ENCODE results near the gene TMEM132D. TPM values are rescaled to one million over a fixed set of nuclear protein-coding genes. Genes with fewer than 3 reads are reported as not detected.

The TMEM132D gene
- total and polyA plus RNA-seq, 8 donors: 0.19 to 2.8 (median 0.46) TPM

DNA sequence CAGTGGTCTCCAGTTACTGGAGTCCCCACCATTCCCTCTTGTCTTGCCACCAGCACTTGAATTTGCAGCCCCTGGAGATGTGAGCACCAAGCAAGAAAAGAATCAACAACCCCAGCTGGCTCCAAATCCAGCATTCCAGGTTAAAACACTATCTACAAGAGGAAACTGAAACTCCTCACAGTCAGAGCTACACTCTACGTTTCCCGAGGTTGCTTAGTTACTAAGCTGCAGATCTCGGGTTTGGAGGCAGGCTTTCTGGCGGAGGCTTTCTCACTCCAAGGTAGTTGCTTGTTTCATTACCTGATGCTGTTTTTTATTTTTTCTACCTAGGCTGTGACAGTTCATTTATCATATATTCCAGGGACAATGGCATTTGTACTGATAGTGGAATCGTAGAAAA is 802.4 kb downstream of the TMEM132D start:
- DNase-seq: no peak
- H3K27ac ChIP-seq: no peak overlapping the region
- H3K27me3 ChIP-seq: no peaks in the 10 kb centered on the region
- no peaks in the 10 kb centered on the region for H3K4me1 ChIP-seq
- H3K36me3 ChIP-seq: no peaks in the 10 kb centered on the region
- WGBS, 2 donors: 38% methylated on average over 5 of the region's 5 CpGs
- H3K9me3 ChIP-seq: no peaks in the 10 kb centered on the region
- peak in 2 of 4 donors; percentile 53 to 66 for ATAC-seq
- TF ChIP-seq, protein P1, sequence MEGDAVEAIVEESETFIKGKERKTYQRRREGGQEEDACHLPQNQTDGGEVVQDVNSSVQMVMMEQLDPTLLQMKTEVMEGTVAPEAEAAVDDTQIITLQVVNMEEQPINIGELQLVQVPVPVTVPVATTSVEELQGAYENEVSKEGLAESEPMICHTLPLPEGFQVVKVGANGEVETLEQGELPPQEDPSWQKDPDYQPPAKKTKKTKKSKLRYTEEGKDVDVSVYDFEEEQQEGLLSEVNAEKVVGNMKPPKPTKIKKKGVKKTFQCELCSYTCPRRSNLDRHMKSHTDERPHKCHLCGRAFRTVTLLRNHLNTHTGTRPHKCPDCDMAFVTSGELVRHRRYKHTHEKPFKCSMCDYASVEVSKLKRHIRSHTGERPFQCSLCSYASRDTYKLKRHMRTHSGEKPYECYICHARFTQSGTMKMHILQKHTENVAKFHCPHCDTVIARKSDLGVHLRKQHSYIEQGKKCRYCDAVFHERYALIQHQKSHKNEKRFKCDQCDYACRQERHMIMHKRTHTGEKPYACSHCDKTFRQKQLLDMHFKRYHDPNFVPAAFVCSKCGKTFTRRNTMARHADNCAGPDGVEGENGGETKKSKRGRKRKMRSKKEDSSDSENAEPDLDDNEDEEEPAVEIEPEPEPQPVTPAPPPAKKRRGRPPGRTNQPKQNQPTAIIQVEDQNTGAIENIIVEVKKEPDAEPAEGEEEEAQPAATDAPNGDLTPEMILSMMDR (IDR thresholded peaks at IDR 0.05): no peak
- intact Hi-C loops (cut with DNase I): no loop called here
- FAIRE-seq: no peak
- H3K4me3 ChIP-seq: no peak overlapping the region

DNA sequence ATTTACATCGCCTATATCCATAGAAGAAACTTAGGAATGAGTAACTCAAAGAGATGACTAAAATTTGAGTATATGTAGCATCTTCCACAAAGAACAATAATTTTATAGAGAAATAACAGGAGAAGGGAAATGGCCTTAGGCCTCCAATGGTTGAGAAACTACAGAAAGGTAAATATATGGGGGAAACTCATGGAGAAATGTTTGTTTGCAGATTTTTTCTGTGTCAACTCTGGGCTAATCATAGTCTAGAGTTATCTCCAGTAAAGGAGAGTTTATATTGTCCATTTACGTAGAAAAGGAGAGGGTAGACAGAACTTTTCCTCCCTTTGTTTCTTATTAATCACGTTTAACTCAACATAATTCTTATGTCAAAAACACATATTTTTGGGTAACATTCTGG is 806.4 kb downstream of the TMEM132D start:
- Histone ChIP-seq H3K9me3 (no peaks in the 10 kb centered on the region), H3K27ac (no peak overlapping the region), H3K4me3 (no peak overlapping the region), H3K27me3 (no peaks in the 10 kb centered on the region), H3K36me3 (no peaks in the 10 kb centered on the region), H3K4me1 (no peaks in the 10 kb centered on the region)
- no peak for DNase-seq
- intact Hi-C loops (cut with DNase I): no loop called here
- no peak for FAIRE-seq
- whole genome bisulfite sequencing, 2 donors: 55 to 63% methylated on average over 3 of the region's 3 CpGs
- TF ChIP-seq, protein P1 (IDR thresholded peaks at IDR 0.05): no peak
- ATAC-seq: no peak

DNA sequence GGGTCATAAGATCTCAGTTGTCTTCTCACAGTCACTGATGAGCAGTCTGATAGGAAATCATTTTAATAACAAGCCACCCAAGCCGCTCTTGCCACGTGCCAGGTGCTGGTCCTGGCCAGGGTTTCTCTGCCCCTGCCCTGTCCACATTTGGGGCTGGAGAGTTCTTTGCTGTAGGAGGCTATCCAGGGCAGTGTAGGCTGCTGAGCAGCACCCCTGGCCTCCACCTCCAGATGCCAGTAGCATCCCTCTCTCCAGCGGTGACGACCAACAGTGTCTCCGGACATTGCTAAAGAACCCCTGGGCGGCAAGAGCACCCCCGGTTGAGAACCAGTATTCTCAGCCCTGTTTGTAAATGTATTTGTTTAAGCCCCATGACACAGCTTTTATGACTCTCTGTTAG is 806.9 kb downstream of the TMEM132D start:
- intact Hi-C loops (cut with DNase I): no loop called here
- 65 to 78% methylated on average over 7 of the region's 7 CpGs for WGBS, 2 donors
- no peaks in the 10 kb centered on the region for H3K9me3 ChIP-seq
- H3K27me3 ChIP-seq: no peaks in the 10 kb centered on the region
- no peak for DNase-seq
- FAIRE-seq: no peak
- no peak overlapping the region for H3K27ac ChIP-seq
- no peaks in the 10 kb centered on the region for H3K4me1 ChIP-seq
- H3K36me3 ChIP-seq: no peaks in the 10 kb centered on the region
- H3K4me3 ChIP-seq: no peak overlapping the region
- no peak for ATAC-seq
- TF ChIP-seq, protein P1 (IDR thresholded peaks at IDR 0.05): no peak

DNA sequence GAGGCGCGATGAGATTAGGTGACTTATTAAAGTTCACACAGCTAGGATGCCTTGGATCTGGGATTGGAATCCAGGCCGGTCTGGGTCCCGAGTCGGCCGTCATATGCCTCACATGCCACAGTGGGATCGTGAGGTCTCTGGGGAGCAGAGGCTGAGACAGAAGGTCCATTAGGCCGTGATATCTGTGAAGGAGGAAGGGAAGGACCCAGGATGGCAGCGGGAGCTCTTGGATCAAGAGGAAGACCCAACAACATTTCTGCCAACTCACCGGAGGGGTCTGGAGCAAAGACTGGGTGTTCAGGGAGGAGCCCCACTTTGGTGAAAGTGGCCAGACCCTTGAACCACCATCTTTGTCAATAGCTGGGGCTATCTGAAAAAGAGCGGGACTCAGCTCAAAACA is 807.6 kb downstream of the TMEM132D start:
- Histone ChIP-seq H3K27ac (no peak overlapping the region), H3K4me3 (no peak overlapping the region), H3K4me1 (no peaks in the 10 kb centered on the region), H3K36me3 (no peaks in the 10 kb centered on the region), H3K9me3 (no peaks in the 10 kb centered on the region), H3K27me3 (no peaks in the 10 kb centered on the region)
- no peak for ATAC-seq
- intact Hi-C loops (cut with DNase I): no loop called here
- 81 to 88% methylated on average over 11 of the region's 11 CpGs for WGBS, 2 donors
- no peak for FAIRE-seq
- TF ChIP-seq, protein P1 (IDR thresholded peaks at IDR 0.05): no peak
- no peak for DNase-seq

DNA sequence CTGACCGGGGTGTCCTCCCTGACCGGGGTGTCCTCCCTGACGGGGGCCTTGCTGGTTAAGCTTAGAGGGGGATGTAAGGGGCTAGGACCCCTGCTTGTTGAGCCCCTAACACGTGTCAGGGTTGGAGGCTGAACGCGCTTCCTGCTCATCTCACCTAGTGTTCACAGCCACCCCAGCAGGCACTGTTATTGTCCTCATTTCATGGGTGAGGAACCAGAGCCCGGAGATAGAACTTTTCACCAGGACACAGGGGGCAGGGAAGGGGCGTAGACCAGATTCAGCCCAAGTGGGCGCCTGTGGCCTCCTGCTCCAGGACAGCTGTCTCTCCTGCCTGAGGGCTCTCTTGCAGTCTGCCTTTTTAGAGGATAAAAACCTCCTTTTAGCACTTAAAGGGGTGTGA is 814.2 kb downstream of the TMEM132D start:
- 55 to 76% methylated on average over 9 of the region's 9 CpGs for WGBS, 2 donors
- Histone ChIP-seq H3K27ac (no peak overlapping the region), H3K4me1 (no peaks in the 10 kb centered on the region), H3K27me3 (no peaks in the 10 kb centered on the region), H3K36me3 (no peaks in the 10 kb centered on the region), H3K9me3 (no peaks in the 10 kb centered on the region), H3K4me3 (no peak overlapping the region)
- no peak for ATAC-seq
- TF ChIP-seq, protein P1 (IDR thresholded peaks at IDR 0.05): no peak
- no peak for DNase-seq
- intact Hi-C loops (cut with DNase I): no loop called here
- FAIRE-seq: no peak
